ENCODE data around the gene OR4D1. TPM values are rescaled to one million over a fixed set of nuclear protein-coding genes. Genes with fewer than 3 reads are reported as not detected.
A peak's percentile ranks its signal among the peaks of the same experiment; 100 is the strongest.
"Not testable (repeated sequence)": the region's sequence is repeated elsewhere in the genome, so short reads cannot be mapped to it uniquely, and the experiment has no call there.

OR4D1 gene
- total RNA-seq (2014; rRNA removed; shearing (Covaris generic)) = not detected in 2 replicates

DNA sequence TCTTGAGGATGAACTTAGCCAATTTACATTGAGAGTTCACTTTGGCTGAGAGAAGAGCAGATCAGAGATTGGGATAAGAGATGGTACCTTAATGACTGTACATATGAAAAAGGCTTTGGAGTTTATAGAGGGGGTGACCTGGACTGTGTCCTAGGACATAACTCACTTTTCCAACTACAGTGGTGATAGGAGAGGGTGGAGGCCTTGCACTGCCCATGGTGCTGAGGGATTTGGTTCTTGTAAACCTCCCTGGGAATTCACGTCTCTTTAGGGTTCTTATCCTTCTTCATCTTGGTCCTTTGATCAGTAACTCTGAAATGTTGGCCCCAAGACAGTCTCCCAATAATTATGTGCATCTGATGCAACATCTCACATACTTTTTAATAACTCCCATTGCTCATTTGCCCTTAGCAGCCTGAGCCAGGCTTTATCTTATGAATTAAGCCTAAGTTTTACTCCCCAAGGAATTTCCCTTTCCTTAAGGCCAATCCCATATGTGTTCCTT, at the start of gene OR4D1:
Gene OR4D1, plus strand, starts transcription at position 455 of the 505 bp plus-strand sequence. CDS start 6,770 bp downstream, outside the sequence.
- DNase-seq (ENCODE audit: low spot score) = no peak

- no peak for DNase-seq (ENCODE audit: low spot score)
These were observed 47.7 kb upstream of the OR4D1 start for GRCh38 chr17:58100506-58100905.

DNA sequence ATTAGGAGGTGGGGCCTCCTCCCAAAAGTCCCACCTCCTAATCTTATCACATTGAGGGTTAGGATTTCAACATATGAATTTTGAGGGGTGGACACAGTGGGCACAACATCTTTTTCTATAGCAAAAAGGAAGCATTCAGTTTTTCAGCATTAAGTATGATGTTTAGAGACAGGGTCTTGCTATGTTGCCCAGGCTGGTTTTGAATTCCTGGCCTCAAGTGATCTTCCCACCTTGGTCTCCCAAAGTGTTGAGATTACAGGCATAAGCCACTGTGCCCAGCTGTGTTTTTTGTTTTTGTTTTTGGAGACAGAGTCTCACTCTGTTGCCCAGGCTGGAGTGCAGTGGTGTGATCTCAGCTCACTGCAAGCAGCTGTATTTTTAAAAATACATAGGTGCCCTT, 46.3 kb upstream of the OR4D1 start:
- not testable (repeated sequence) for DNase-seq (ENCODE audit: low spot score)

- no peak for DNase-seq (ENCODE audit: low spot score)
These were observed 43.1 kb upstream of the OR4D1 start for GRCh38 chr17:58105093-58105492.

DNA sequence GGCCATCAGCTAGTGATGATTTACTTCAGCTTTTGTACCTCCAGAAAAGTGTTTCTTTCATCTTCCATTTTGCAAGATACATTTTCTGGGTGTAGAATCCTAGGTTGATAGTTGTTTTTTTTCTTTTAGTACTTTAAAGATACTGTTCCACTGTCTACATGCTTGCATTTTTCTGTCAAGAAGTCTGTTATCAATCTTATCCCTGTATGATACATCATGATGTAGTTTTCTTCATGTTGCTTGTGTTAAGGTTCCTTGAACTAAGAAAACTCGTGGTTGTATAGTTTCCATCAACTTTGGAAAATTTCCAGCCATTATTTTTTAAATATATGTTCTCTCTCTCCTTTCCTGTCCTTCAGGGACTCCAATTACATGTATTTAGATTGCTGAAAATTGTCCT, 40.9 kb upstream of the OR4D1 start:
- DNase-seq (ENCODE audit: low spot score) = no peak

- DNase-seq (ENCODE audit: low spot score) = no peak
These were observed 39.0 kb upstream of the OR4D1 start for GRCh38 chr17:58109197-58109596.

GRCh38 chr17:58110012-58110411, 38.2 kb upstream of the OR4D1 start:
- no peak for DNase-seq (ENCODE audit: low spot score)

- DNase-seq (ENCODE audit: low spot score) = no peak
These were observed 36.5 kb upstream of the OR4D1 start for GRCh38 chr17:58111676-58112075.

GRCh38 chr17:58112970-58113631, 35.1 kb upstream of the OR4D1 start:
- DNase-seq (ENCODE audit: low spot score) = peak; percentile 59

- no peak for DNase-seq (ENCODE audit: low spot score)
These were observed 34.2 kb upstream of the OR4D1 start for GRCh38 chr17:58113947-58114346.

- DNase-seq (ENCODE audit: low spot score) = no peak
These were observed 30.8 kb upstream of the OR4D1 start for GRCh38 chr17:58117382-58117781.

DNA sequence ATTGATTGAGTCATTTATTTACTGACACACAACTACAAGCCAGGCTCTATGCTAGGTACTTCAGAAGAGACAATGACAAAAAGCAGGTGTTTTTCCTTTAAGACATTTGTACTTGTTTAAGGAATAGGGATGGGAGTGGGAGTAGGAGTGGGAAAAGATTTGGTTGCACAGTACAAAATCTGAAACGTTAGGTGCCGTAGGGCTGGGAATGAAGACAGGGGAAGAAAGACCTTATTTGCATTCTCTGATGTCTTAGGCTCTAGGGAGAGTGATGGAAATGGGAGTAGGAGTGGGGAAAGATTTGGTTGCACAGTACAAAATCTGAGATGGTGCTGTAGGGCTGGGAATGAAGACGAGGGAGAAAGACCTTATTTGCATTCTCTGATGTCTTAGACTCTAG, 28.7 kb upstream of the OR4D1 start:
- DNase-seq (ENCODE audit: low spot score) = no peak

GRCh38 chr17:58120195-58120822, 27.9 kb upstream of the OR4D1 start:
- peak; percentile 59 for DNase-seq (ENCODE audit: low spot score)

- peak; percentile 59 for DNase-seq (ENCODE audit: low spot score)
These were observed 26.3 kb upstream of the OR4D1 start for GRCh38 chr17:58121925-58122324.

DNA sequence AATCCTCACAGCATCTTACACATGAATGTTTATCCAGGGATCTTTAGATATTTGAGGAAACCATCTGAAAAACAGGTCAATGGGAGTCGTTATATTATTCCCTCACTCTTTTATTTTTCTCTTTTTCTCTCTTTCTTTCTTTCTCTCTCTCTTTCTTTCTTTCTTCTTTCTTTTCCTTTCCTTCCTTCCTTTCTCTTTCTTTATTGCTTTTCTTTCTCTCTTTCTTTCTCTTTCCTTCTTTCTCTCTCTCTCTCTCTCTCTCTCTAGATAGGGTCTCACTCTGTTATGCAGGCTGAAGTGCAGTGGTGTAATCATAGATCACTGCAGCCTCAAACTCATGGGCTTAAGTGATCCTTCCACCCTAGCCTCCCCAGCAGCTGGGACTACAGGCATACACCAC, 20.3 kb upstream of the OR4D1 start:
- no peak for DNase-seq (ENCODE audit: low spot score)

- DNase-seq (ENCODE audit: low spot score) = not testable (repeated sequence)
These were observed 15.5 kb upstream of the OR4D1 start for GRCh38 chr17:58132697-58133096.

GRCh38 chr17:58136669-58137279, 11.4 kb upstream of the OR4D1 start:
- DNase-seq (ENCODE audit: low spot score) = no peak

- no peak for DNase-seq (ENCODE audit: low spot score)
These were observed 6.7 kb upstream of the OR4D1 start for GRCh38 chr17:58141505-58141904.

DNA sequence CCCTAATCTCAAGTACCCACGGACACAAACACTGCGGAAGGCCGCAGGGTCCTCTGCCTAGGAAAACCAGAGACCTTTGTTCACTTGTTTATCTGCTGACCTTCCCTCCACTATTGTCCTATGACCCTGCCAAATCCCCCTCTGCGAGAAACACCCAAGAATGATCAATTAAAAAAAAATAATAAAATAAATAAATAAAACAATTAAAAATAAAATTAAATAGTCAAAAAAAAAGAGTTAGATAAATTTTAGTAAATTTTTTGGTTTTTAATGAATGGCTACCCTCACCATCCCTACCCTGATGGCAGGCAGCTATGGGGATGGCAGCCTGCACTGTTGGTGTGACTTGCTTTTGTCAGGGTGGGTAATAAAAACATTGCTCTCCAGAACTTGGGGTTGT, 4.8 kb upstream of the OR4D1 start:
- DNase-seq (ENCODE audit: low spot score) = not testable (repeated sequence)

- DNase-seq (ENCODE audit: low spot score) = no peak
These were observed 3.4 kb upstream of the OR4D1 start for GRCh38 chr17:58144801-58145200.

DNA sequence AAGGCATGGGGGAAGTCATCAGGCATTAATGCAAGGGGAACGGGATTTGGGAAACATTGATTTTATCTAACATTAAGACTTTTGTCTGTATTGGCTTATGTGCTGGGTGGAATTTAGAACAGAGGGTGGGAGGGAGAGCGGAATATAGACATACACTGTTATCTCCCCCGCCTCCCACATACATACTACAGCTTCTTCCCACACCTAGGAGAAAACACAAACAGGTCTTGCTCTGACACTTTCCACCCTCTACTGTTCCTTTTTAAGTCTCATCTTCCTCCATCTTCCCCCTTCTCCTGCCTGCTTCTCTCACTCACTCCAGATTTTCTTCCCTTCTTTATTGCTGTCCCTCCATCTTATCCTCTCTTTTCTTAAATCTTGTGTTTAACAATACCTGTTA, 425 bp downstream of the OR4D1 start:
- DNase-seq (ENCODE audit: low spot score) = no peak

- DNase-seq (ENCODE audit: low spot score) = no peak
These were observed 2.2 kb downstream of the OR4D1 start for GRCh38 chr17:58150394-58150793.

DNA sequence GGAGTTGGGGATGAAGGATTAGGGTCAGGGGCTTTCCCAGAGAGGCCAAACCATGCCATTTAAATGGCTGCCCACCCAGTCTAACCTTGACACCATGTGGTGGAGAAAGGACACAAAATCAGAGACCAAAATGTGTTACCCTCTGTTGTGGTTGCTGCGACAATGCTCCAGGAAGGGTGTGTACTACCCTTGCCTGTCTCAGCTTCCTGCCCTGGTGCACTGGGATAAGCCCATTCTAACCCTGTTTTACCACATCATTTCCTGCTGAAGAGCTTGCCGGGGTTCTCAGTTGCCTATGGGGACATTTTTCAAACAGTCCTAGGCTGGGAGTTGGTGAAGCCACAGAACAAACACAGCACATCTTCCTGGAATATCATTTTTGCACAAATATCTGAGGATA, 4.9 kb downstream of the OR4D1 start:
- DNase-seq (ENCODE audit: low spot score) = no peak

Measured in A172 (cell line).